ENCODE measurements around the gene ANAPC5. TPM values are rescaled to one million over a fixed set of nuclear protein-coding genes. Genes with fewer than 3 reads are reported as not detected.
"Not testable (repeated sequence)": the region's sequence is repeated elsewhere in the genome, so short reads cannot be mapped to it uniquely, and the experiment has no call there.

Gene ANAPC5
- total RNA-seq, 1 donor from 2014 or later = 128 TPM

DNA sequence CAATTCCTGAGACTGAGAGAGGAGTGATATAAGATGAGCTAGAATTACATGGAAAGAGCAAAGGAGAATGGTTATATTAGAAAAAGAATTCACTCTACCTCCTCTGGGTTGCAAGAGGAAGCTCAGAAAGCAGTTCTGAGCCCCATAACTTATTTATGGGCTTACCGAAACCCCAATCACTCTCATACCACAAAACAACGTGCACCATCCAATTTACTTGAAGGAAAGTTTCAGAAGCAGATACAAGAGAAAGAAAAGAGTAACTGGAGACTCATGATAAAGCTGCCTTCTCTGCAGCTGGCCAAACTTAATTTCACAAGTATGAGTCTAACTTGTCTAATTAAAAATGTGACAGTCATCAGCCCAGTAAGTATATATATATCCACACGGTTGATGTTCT is 28.3 kb downstream of the ANAPC5 start:
- H3K4me1 ChIP-seq (ENCODE audit: control insufficient read depth in 3 of 3, insufficient read depth in 3 of 3, low read length in 3 of 3) = peaks cover 6 to 10% (median 7%) of the 10 kb centered on the region in 3 donors

DNA sequence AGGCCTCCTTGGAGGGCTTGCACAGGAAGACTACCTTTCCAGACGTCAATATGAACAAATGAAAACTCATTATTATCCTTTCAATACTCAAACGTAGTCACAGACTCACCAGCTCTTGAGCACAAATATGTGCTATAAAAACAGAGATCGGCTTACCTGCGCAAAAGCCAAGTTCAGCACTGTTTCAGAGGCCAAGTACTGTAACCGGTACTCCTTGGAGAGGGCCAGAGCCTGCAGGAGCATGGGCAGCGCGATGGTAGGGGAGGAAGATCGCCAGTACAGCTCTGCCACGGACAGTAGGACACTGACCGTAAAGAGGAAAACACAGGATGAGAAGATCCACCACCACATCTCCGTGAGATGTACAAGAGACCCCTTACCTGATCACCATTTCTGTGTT is 34.1 kb downstream of the ANAPC5 start:
- Histone ChIP-seq H3K4me1 (ENCODE audit: control insufficient read depth in 3 of 3, insufficient read depth in 3 of 3, low read length in 3 of 3) (no peaks in the 10 kb centered on the region), H3K9me3 (ENCODE audit: control insufficient read depth in 3 of 3, low read length in 3 of 3) (no peaks in the 10 kb centered on the region), H3K36me3 (ENCODE audit: control insufficient read depth in 3 of 3, insufficient read depth in 3 of 3, low read length in 3 of 3) (peaks cover 12 to 30% (median 25%) of the 10 kb centered on the region in 3 donors), H3K9ac (ENCODE audit: low read depth in 1 of 3, low read length in 3 of 3) (no peak overlapping the region), H3K4me3 (ENCODE audit: low read length in 3 of 3) (no peak overlapping the region), H3K27ac (ENCODE audit: low read depth, low read length) (no peak overlapping the region), H3K27me3 (ENCODE audit: control insufficient read depth in 3 of 3, insufficient read depth in 3 of 3, low read length in 3 of 3) (no peaks in the 10 kb centered on the region)

More for the DNA sequence above, 28.3 kb downstream of the ANAPC5 start:
- H3K9ac ChIP-seq (ENCODE audit: low read depth in 1 of 3, low read length in 3 of 3) = no peak overlapping the region
- peaks cover 32 to 52% (median 48%) of the 10 kb centered on the region in 3 donors for H3K36me3 ChIP-seq (ENCODE audit: control insufficient read depth in 3 of 3, insufficient read depth in 3 of 3, low read length in 3 of 3)
- H3K4me3 ChIP-seq (ENCODE audit: low read length in 3 of 3) = no peak overlapping the region
- H3K9me3 ChIP-seq (ENCODE audit: control insufficient read depth in 3 of 3, low read length in 3 of 3) = no peaks in the 10 kb centered on the region
- H3K27me3 ChIP-seq (ENCODE audit: control insufficient read depth in 3 of 3, insufficient read depth in 3 of 3, low read length in 3 of 3) = no peaks in the 10 kb centered on the region
- H3K27ac ChIP-seq (ENCODE audit: low read depth, low read length) = no peak overlapping the region

DNA sequence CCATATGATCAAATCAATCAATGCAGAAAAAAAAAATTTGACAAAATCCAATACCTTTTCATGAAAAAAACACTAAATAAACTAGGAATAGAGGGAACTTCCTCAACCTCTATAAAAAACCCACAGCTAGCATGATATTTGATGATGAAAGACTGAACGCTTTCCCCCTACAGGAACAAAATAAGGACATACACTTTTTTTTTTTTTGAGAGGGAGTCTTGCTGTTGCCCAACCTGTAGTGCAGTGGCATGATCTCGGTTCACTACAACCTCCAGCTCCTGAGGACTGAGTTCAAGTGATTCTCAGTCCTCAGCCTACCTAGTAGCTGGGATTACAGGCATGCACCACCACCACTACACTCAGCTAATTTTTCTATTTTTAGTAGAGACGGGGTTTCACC is 37.8 kb downstream of the ANAPC5 start:
- Histone ChIP-seq H3K27me3 (ENCODE audit: control insufficient read depth in 3 of 3, insufficient read depth in 3 of 3, low read length in 3 of 3) (no peaks in the 10 kb centered on the region), H3K9ac (ENCODE audit: low read depth in 1 of 3, low read length in 3 of 3) (no peak overlapping the region), H3K9me3 (ENCODE audit: control insufficient read depth in 3 of 3, low read length in 3 of 3) (no peaks in the 10 kb centered on the region), H3K4me3 (ENCODE audit: low read length in 3 of 3) (no peak overlapping the region), H3K4me1 (ENCODE audit: control insufficient read depth in 3 of 3, insufficient read depth in 3 of 3, low read length in 3 of 3) (no peaks in the 10 kb centered on the region), H3K36me3 (ENCODE audit: control insufficient read depth in 3 of 3, insufficient read depth in 3 of 3, low read length in 3 of 3) (peaks cover 15 to 35% (median 16%) of the 10 kb centered on the region in 3 donors), H3K27ac (ENCODE audit: low read depth, low read length) (no peak overlapping the region)

DNA sequence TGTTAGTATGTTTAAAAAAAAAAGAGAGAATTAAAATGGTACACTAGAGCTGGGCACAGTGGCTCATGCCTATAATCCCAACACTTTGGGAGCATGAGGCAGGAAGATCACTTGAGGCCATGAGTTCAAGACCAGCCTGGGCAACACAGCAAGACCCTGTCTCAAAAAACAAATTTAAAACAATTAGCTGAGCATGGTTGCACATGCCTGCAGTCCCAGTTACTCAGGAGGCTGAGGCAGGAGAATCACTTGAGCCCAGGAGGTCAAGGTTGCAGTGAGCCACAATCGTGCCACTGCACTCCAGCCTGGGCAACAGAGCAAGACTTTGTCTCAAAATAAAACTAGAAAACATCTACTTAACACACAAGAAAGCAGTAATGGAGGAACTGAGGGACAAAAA is 42.0 kb downstream of the ANAPC5 start:
- H3K9ac ChIP-seq (ENCODE audit: low read depth in 1 of 3, low read length in 3 of 3); H3K4me3 ChIP-seq (ENCODE audit: low read length in 3 of 3); H3K27ac ChIP-seq (ENCODE audit: low read depth, low read length); H3K27me3 ChIP-seq (ENCODE audit: control insufficient read depth in 3 of 3, insufficient read depth in 3 of 3, low read length in 3 of 3); H3K9me3 ChIP-seq (ENCODE audit: control insufficient read depth in 3 of 3, low read length in 3 of 3); H3K4me1 ChIP-seq (ENCODE audit: control insufficient read depth in 3 of 3, insufficient read depth in 3 of 3, low read length in 3 of 3): not testable (repeated sequence)
- H3K36me3 ChIP-seq (ENCODE audit: control insufficient read depth in 3 of 3, insufficient read depth in 3 of 3, low read length in 3 of 3) = peaks cover 8 to 23% (median 14%) of the 10 kb centered on the region in 3 donors

DNA sequence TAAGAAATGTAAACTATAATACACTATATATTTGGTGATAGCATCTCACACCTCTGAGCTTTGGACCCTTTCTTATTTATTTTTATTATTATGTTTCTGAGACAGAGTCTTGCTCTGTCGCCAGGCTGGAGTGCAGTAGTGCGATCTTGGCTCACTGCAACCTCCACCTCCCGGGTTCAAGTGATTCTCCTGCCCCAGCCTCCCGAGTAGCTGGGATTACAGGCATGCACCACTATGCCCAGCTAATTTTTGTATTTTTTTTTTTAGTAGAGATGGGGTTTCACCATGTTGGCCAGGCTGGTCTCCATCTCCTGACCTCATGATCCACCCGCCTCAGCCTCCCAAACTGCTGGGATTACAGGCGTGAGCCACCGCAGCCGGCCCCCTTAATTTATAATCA is 44.8 kb downstream of the ANAPC5 start:
- H3K9me3 ChIP-seq (ENCODE audit: control insufficient read depth in 3 of 3, low read length in 3 of 3); H3K4me3 ChIP-seq (ENCODE audit: low read length in 3 of 3); H3K27ac ChIP-seq (ENCODE audit: low read depth, low read length); H3K9ac ChIP-seq (ENCODE audit: low read depth in 1 of 3, low read length in 3 of 3); H3K27me3 ChIP-seq (ENCODE audit: control insufficient read depth in 3 of 3, insufficient read depth in 3 of 3, low read length in 3 of 3); H3K4me1 ChIP-seq (ENCODE audit: control insufficient read depth in 3 of 3, insufficient read depth in 3 of 3, low read length in 3 of 3): not testable (repeated sequence)
- peaks cover 8 to 23% (median 14%) of the 10 kb centered on the region in 3 donors for H3K36me3 ChIP-seq (ENCODE audit: control insufficient read depth in 3 of 3, insufficient read depth in 3 of 3, low read length in 3 of 3)

DNA sequence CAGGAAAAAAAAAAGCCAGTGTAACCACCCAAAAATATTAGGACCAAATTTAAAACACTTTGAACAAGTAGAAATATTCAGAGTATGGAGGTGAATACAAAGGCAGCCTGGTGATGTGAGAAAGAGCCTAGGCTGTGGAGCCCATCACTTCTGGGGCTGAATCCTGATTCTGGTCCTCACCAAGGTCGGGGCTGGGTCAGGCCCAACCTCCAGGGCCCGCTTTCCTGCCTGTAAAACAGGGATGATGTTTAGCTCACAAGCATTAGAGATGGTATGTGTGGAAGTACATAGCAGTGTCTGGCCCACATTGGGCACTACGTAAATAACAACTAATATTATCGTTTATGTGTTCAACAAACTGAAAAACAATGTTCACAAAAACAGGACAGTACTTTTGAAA is 47.9 kb downstream of the ANAPC5 start:
- no peak overlapping the region for H3K4me3 ChIP-seq (ENCODE audit: low read length in 3 of 3)
- H3K27me3 ChIP-seq (ENCODE audit: control insufficient read depth in 3 of 3, insufficient read depth in 3 of 3, low read length in 3 of 3) = no peaks in the 10 kb centered on the region
- no peaks in the 10 kb centered on the region for H3K9me3 ChIP-seq (ENCODE audit: control insufficient read depth in 3 of 3, low read length in 3 of 3)
- peaks cover 8 to 10% (median 9%) of the 10 kb centered on the region in 3 donors for H3K36me3 ChIP-seq (ENCODE audit: control insufficient read depth in 3 of 3, insufficient read depth in 3 of 3, low read length in 3 of 3)
- peaks cover 0 to 6% (median 4%) of the 10 kb centered on the region in 3 donors for H3K4me1 ChIP-seq (ENCODE audit: control insufficient read depth in 3 of 3, insufficient read depth in 3 of 3, low read length in 3 of 3)
- no peak overlapping the region for H3K27ac ChIP-seq (ENCODE audit: low read depth, low read length)
- H3K9ac ChIP-seq (ENCODE audit: low read depth in 1 of 3, low read length in 3 of 3) = no peak overlapping the region

DNA sequence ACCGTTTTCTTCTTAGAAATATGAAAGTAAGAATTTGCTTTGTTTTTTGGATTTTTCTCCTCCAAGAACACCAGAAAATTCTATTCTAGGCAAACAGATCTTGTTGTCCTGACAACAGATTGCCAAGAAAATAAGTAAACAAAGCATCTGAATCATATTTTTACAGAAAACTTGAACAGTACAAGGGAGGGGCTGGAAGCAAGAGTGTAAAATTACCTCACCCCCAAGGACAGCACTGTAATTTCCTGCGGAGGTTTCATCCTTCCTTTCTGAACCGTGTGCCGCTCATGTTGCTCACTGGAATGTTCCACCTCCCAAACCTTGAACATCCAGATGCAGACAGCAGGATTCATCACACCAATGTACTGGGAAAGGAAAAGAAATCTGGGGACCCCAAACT is 50.3 kb downstream of the ANAPC5 start:
- peaks cover 10 to 12% (median 11%) of the 10 kb centered on the region in 3 donors for H3K4me1 ChIP-seq (ENCODE audit: control insufficient read depth in 3 of 3, insufficient read depth in 3 of 3, low read length in 3 of 3)
- H3K27me3 ChIP-seq (ENCODE audit: control insufficient read depth in 3 of 3, insufficient read depth in 3 of 3, low read length in 3 of 3) = no peaks in the 10 kb centered on the region
- H3K36me3 ChIP-seq (ENCODE audit: control insufficient read depth in 3 of 3, insufficient read depth in 3 of 3, low read length in 3 of 3) = no peaks in the 10 kb centered on the region
- H3K27ac ChIP-seq (ENCODE audit: low read depth, low read length) = no peak overlapping the region
- H3K4me3 ChIP-seq (ENCODE audit: low read length in 3 of 3) = no peak overlapping the region
- no peaks in the 10 kb centered on the region for H3K9me3 ChIP-seq (ENCODE audit: control insufficient read depth in 3 of 3, low read length in 3 of 3)
- no peak overlapping the region for H3K9ac ChIP-seq (ENCODE audit: low read depth in 1 of 3, low read length in 3 of 3)

DNA sequence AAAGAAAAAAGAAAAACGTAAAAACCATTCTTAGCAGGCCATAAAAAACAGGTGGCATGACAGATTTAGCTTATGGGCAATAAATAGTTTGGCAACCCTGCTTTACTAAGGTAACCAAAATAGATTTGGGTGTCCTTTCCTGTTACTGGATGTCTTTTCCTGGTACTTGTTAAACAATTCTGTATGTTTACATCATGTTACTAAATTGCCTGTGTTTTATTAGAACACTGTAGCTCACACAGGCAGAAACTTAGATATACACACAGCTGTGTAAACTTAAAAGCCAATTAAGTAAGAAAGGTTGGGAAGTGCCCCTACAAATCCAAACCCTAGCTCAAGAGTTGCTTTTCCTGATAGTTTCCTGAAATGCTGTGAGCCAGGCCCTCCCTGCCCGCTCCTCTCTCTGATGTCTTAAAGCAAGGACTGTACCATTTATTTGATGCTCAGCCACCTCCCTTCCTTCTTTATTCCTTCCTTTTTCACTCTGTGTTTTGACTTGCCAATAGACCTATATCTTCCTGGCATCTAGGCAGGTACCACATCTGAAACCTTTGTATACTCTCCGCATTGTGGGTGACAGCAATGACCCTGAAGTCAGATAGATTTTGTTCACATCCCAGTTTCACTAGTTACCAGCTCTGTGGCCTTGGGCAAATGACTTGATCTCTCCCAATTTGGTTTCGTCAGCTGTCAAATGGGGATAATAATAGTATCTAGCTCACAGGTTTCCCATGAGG is 52.0 kb downstream of the ANAPC5 start:
- H3K27me3 ChIP-seq (ENCODE audit: control insufficient read depth in 3 of 3, insufficient read depth in 3 of 3, low read length in 3 of 3) = no peaks in the 10 kb centered on the region
- H3K9ac ChIP-seq (ENCODE audit: low read depth in 1 of 3, low read length in 3 of 3) = no peak overlapping the region
- no peaks in the 10 kb centered on the region for H3K36me3 ChIP-seq (ENCODE audit: control insufficient read depth in 3 of 3, insufficient read depth in 3 of 3, low read length in 3 of 3)
- no peak overlapping the region for H3K27ac ChIP-seq (ENCODE audit: low read depth, low read length)
- peaks cover 18 to 20% (median 20%) of the 10 kb centered on the region in 3 donors for H3K4me1 ChIP-seq (ENCODE audit: control insufficient read depth in 3 of 3, insufficient read depth in 3 of 3, low read length in 3 of 3)
- H3K4me3 ChIP-seq (ENCODE audit: low read length in 3 of 3) = no peak overlapping the region
- no peaks in the 10 kb centered on the region for H3K9me3 ChIP-seq (ENCODE audit: control insufficient read depth in 3 of 3, low read length in 3 of 3)

DNA sequence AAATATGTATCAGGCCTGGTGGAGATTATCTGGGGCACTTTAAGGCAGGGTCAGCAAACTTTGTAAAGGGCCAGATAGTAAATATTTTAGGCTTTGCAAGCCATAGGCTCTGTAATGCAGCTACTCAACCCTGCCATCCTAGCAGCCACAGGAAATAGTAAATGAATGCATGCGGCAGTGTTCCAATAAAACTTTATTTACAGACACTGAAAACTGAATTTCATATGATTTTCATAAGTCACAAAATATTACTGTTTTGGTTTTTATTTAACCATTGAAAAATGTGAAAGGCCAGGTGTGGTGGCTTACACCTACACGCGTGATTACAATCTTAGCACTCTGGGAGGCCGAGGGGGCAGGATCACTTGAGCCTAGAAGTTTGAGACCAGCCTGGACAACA is 52.5 kb downstream of the ANAPC5 start:
- Histone ChIP-seq H3K9ac (ENCODE audit: low read depth in 1 of 3, low read length in 3 of 3) (no peak overlapping the region), H3K4me3 (ENCODE audit: low read length in 3 of 3) (no peak overlapping the region), H3K27ac (ENCODE audit: low read depth, low read length) (no peak overlapping the region), H3K9me3 (ENCODE audit: control insufficient read depth in 3 of 3, low read length in 3 of 3) (no peaks in the 10 kb centered on the region), H3K27me3 (ENCODE audit: control insufficient read depth in 3 of 3, insufficient read depth in 3 of 3, low read length in 3 of 3) (no peaks in the 10 kb centered on the region), H3K36me3 (ENCODE audit: control insufficient read depth in 3 of 3, insufficient read depth in 3 of 3, low read length in 3 of 3) (no peaks in the 10 kb centered on the region), H3K4me1 (ENCODE audit: control insufficient read depth in 3 of 3, insufficient read depth in 3 of 3, low read length in 3 of 3) (peaks cover 20 to 24% (median 22%) of the 10 kb centered on the region in 3 donors)

DNA sequence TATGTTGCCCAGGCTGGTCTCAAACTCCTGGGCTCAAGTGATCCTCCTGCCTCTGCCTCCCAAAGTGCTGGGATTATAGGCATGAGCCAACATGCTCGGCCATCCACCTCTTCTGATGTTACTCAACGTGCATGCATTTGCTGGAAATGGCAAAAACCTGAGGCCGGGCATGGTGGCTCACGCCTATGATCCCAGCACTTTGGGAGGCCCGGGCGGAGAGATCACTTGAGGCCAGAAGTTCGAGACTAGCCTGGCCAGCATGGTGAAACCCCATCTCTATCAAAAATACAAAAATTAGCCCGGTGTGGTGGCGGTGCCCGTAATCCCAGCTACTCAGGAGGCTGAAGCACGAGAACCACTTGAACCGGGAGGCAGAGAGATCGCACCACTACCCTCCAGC is 53.8 kb downstream of the ANAPC5 start:
- H3K4me3 ChIP-seq (ENCODE audit: low read length in 3 of 3); H3K27ac ChIP-seq (ENCODE audit: low read depth, low read length); H3K36me3 ChIP-seq (ENCODE audit: control insufficient read depth in 3 of 3, insufficient read depth in 3 of 3, low read length in 3 of 3); H3K9me3 ChIP-seq (ENCODE audit: control insufficient read depth in 3 of 3, low read length in 3 of 3); H3K27me3 ChIP-seq (ENCODE audit: control insufficient read depth in 3 of 3, insufficient read depth in 3 of 3, low read length in 3 of 3); H3K9ac ChIP-seq (ENCODE audit: low read depth in 1 of 3, low read length in 3 of 3): not testable (repeated sequence)
- peaks cover 22 to 27% (median 23%) of the 10 kb centered on the region in 3 donors for H3K4me1 ChIP-seq (ENCODE audit: control insufficient read depth in 3 of 3, insufficient read depth in 3 of 3, low read length in 3 of 3)

All from skeletal muscle tissue (tissue), 4 donors.